ENCODE results near the gene ADGRA1.

ADGRA1 gene

GRCh38 chr10:133079836-133080682 lies 7.7 kb upstream of the ADGRA1 start:
- no peak for DNase-seq

DNA sequence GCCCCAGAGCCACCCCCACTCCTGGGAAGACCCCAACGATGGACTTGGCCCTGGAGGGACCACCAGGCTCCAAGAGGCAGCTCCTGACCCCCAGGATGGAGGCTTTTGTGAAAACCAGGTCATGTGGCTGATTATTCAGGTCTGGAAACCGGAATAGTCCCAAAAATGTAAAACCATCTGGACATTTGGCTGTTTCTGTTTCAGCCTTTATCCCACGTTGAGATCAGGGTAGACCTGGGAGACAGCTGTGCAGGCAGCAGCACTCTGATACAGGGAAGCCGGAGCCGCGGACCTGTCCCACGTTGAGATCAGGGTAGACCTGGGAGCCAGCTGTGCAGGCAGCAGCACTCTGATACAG lies 7.1 kb upstream of the ADGRA1 start:
- no peak for DNase-seq

GRCh38 chr10:133081636-133082035 lies 6.1 kb upstream of the ADGRA1 start:
- no peak for DNase-seq

DNA sequence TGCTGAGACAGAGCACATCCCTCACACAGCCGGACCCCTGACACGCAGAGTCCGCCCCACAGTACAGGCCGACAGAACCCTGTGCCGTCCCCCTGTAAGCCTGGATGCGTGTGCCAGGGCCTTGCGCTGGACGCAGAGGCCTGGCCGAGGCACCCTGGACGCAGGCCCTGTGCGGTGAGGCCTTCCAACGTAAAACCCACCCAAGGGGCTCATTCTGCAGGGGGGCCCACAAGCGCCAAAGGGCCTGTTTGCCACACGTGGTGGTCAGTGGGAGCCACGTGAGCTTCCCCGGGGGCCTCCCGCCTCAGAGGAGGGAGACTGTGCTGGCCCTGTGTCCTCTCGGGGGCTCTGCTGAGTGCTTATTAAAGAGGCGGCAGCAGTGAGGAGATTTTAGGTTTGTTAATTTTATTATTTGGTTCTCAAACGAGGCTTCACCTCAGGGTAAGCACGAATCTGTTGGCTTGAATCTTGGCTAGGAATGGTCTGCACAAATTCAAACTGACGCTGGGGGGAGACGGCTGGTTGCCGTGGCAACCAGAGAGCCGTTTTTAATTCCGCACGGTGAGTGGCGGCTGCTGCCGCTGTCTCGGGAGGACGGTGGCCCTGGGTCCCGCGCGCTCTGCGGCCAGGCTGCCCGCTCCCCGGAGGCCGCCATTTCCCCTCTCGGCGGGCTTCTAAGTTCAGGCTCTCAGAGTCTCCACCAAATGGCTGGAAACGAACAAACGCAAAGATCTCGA lies 4.9 kb upstream of the ADGRA1 start:
- no peak for DNase-seq

DNA sequence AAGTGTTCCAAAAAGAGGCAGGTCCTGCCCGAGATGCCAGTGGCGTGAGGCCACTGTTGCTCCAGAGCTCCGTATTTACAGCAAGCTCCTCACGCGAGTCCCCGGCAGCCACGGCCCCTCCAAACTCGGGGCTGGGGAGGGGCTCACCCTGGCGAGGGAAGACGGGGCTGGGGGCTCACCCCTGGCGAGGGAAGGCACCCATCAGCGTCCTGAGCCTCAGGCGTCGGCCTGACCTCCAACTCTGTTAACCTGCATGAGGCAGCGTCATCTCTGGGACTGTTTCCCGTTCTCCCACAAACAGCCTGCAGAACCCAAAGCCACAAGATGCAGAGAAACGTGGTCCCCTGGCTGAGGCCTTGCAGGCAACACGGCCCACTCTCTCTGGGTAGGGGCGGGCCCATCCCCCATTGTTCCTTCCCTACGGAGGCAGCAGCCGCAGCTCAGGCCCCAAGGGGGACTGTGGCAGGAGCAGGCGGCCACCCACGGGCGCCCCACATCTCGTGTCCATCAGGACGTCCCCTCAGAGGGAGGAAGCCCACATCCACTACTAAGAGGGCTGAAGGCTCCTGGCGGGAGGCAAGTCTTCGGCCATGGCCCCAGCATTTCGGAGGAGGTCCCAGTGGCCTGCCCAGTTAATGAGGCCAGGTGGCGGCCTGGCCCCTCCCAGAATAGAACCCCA lies 4.2 kb upstream of the ADGRA1 start:
- DNase-seq, result no peak

GRCh38 chr10:133084491-133084890 lies 3.2 kb upstream of the ADGRA1 start:
- no peak for DNase-seq

- no peak for DNase-seq
Observed at GRCh38 chr10:133085251-133086125, 2.2 kb upstream of the ADGRA1 start.

GRCh38 chr10:133086247-133086646 lies 1.5 kb upstream of the ADGRA1 start:
- no peak for DNase-seq

- DNase-seq, result no peak
Observed at GRCh38 chr10:133087045-133087678, 562 bp upstream of the ADGRA1 start.

DNA sequence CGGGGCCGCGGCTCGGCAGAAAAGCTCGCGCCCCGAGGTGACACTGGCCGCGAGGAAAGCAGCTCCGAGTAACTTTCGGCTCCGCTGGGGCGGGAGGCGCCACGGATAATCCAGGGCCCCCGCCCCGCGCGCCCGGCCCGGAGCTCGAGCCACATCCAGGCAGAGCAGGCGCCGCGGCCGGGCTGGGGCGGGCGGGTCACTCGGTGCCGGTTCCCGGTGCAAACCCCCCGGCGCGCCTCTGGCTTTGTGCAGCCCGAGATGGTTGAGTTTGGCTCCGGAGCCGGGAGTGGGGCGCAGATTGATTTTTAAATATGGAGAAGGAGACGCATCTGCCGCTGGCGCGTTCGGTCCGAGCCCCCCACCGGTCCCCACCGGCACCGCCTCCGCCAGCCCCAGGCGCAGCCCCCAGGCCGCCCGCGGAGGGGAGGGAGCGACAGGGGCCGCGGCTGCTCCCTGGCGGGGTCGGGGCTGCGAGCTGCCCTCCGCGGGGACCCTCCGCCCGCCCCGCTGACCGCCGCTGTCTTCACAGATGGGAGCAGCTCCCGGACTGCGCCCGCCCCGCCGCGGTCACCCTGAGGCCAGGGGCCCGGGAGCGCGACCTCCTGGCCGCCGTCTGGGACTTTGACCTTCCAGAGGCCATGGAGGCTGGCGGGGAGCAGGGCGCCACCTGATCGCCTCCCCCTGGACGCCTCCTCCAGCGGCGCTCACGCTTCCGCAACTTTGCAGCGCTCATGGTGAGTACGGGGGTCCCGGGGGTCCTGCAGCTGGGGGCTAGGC lies 643 bp downstream of the ADGRA1 start:
- DNase-seq, result no peak

GRCh38 chr10:133088956-133089800 lies 1.5 kb downstream of the ADGRA1 start:
- DNase-seq, result no peak

DNA sequence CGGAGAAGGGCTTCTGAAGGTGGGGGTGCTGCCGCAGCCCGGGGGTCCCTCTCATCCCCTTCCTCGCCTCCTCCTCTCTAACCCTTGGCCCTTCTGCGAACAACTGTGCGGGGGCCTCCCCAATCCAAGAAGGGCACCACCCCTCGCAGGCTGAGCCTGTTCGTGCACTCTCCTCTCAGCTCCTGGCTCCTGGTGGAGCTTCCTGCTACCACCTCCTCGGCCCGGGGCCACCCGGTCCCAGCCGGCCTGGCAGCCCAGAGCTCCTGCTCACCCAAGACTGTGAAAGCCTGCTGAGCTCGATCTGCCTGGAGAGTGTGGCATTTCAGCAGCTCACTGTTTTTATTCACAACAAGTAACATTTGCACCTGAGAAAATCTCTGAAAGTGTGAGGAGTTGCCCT lies 2.4 kb downstream of the ADGRA1 start:
- DNase-seq, result no peak

GRCh38 chr10:133090654-133091053 lies 2.9 kb downstream of the ADGRA1 start:
- no peak for DNase-seq

DNA sequence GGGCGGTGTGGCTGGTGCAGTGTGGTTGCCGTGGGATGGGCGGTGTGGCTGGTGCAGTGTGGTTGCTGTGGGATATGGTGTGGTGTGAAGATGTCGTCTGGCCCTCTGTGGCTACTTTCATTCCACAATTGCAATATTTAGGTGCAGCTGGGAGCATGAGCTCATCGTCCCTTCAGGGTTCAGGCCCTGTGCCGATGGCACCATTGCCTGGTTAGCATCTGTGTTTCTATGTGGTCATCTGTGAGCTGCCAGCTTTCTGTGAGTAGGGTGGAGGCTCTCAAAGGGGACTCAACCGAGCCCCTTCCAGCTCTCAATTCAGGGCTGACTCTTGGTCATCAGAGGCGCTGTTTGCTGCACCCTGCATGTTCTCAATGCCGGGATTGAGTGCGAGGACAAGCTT lies 3.6 kb downstream of the ADGRA1 start:
- DNase-seq, result no peak

- no peak for DNase-seq
Observed at GRCh38 chr10:133093291-133093690, 5.6 kb downstream of the ADGRA1 start.

- DNase-seq, result no peak
Observed at GRCh38 chr10:133094286-133094685, 6.6 kb downstream of the ADGRA1 start.

- DNase-seq, result no peak
Observed at GRCh38 chr10:133094866-133095265, 7.1 kb downstream of the ADGRA1 start.

- no peak for DNase-seq
Observed at GRCh38 chr10:133095586-133095985, 7.9 kb downstream of the ADGRA1 start.

DNA sequence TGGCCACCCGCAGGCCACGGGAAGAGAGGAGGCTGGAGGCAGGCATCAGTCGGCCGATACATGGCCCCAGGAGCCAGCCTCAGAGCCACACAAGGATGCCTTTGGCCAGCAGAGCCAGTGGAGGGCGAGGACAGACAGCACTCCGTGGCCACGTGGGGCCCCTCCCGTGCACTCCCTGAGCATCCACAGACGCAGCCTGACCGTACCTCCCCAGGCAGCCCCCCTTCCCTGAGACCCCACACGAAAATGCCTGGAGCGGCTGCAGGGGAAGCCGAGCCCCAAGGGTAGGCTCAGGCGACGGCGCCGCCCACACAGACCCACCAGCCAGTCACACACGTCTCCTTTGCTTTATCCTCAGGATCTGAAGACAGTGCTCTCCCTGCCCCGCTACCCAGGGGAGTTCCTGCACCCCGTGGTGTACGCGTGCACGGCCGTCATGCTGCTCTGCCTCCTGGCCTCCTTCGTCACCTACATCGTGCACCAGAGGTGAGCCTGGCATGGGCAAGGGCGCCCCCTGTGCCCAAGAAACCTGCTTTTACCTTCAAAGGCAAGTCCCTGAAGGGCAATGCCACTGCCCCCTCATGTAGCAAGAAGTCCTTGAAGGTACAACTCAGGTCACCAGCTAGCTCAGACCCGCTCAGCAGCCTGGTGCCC lies 9.0 kb downstream of the ADGRA1 start:
- DNase-seq, result no peak

DNA sequence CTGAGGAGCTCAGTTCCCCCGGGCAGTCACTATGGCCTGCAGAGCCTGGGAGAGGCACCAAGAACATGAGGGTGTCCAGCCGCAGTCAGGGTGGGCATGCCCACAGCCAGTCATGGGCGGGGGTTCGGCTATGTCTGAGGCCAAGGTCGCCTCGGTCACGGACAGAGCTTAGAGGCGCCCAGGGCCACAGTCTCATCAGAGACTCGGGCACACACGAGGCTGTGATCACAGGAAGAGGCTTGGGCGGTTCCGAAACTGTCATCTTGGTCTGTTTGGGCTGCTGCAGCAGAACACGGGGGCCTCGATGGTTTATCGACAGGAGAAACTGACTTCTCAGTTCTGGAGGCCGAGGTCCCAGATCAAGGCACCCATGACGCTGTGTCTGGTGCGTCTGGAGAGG lies 9.7 kb downstream of the ADGRA1 start:
- DNase-seq, result no peak
